ENCODE results near the gene PTPRS.

PTPRS gene

GRCh38 chr19:5354403-5354802, 13.8 kb upstream of the PTPRS start:
- DNase-seq: no peak

GRCh38 chr19:5352229-5352763, 11.7 kb upstream of the PTPRS start:
- DNase-seq: peak; percentile 31

- no peak for DNase-seq
These were observed 11.2 kb upstream of the PTPRS start for GRCh38 chr19:5351731-5352228.

GRCh38 chr19:5349041-5349440, 8.4 kb upstream of the PTPRS start:
- peak; percentile 20 for DNase-seq

- DNase-seq: peak; percentile 74
These were observed 5.3 kb upstream of the PTPRS start for GRCh38 chr19:5345895-5346386.

- DNase-seq: peak; percentile 45
These were observed 3.2 kb upstream of the PTPRS start for GRCh38 chr19:5343848-5344247.

GRCh38 chr19:5342573-5343201, 2.1 kb upstream of the PTPRS start:
- no peak for DNase-seq

- DNase-seq: no peak
These were observed 1.4 kb upstream of the PTPRS start for GRCh38 chr19:5341981-5342380.

GRCh38 chr19:5341448-5341820, 822 bp upstream of the PTPRS start:
- DNase-seq: no peak

- DNase-seq: peak; percentile 16
These were observed 519 bp downstream of the PTPRS start for GRCh38 chr19:5339950-5340636.

GRCh38 chr19:5339198-5339949, 1.2 kb downstream of the PTPRS start:
- DNase-seq: no peak

GRCh38 chr19:5338656-5339197, 1.9 kb downstream of the PTPRS start:
- no peak for DNase-seq

GRCh38 chr19:5337708-5338655, 2.6 kb downstream of the PTPRS start:
- DNase-seq: no peak

- no peak for DNase-seq
These were observed 3.5 kb downstream of the PTPRS start for GRCh38 chr19:5337126-5337525.

GRCh38 chr19:5336195-5336965, 4.2 kb downstream of the PTPRS start:
- no peak for DNase-seq

GRCh38 chr19:5335593-5335992, 5.0 kb downstream of the PTPRS start:
- no peak for DNase-seq

- no peak for DNase-seq
These were observed 5.7 kb downstream of the PTPRS start for GRCh38 chr19:5334824-5335500.

GRCh38 chr19:5334366-5334739, 6.3 kb downstream of the PTPRS start:
- DNase-seq: no peak

GRCh38 chr19:5333581-5334365, 6.8 kb downstream of the PTPRS start:
- no peak for DNase-seq

- no peak for DNase-seq
These were observed 8.1 kb downstream of the PTPRS start for GRCh38 chr19:5332501-5332900.
